ENCODE results near the gene MYBL2. TPM values are rescaled to one million over a fixed set of nuclear protein-coding genes. Genes with fewer than 3 reads are reported as not detected.

MYBL2 gene
- total RNA-seq, 4 donors from 2014 or later = 0.57 to 0.85 (median 0.66) TPM; not detected in 1

DNA sequence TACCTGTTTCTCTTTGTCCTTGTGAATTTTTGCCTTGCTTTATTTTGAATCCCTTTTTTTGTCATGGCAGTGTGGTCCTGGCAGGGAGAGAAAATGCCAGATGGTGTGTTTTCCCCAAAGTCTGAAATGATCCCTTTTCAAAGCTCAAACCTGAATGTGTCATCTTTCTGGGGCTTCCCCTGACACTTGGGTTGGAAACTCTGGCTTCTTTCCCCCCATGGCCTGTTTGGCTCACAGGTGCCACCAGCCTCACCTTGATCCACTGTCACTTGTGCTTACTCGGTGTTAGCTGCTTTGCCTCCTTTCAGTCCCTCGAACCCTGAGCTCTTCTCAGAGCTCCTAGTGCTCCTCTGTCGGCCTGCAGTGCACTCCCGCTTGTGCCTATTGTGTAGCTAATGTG lies 22.3 kb downstream of the MYBL2 start:
- TF ChIP-seq, protein P1, sequence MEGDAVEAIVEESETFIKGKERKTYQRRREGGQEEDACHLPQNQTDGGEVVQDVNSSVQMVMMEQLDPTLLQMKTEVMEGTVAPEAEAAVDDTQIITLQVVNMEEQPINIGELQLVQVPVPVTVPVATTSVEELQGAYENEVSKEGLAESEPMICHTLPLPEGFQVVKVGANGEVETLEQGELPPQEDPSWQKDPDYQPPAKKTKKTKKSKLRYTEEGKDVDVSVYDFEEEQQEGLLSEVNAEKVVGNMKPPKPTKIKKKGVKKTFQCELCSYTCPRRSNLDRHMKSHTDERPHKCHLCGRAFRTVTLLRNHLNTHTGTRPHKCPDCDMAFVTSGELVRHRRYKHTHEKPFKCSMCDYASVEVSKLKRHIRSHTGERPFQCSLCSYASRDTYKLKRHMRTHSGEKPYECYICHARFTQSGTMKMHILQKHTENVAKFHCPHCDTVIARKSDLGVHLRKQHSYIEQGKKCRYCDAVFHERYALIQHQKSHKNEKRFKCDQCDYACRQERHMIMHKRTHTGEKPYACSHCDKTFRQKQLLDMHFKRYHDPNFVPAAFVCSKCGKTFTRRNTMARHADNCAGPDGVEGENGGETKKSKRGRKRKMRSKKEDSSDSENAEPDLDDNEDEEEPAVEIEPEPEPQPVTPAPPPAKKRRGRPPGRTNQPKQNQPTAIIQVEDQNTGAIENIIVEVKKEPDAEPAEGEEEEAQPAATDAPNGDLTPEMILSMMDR (IDR thresholded peaks at IDR 0.05; ENCODE audit: low read depth) = no peak

DNA sequence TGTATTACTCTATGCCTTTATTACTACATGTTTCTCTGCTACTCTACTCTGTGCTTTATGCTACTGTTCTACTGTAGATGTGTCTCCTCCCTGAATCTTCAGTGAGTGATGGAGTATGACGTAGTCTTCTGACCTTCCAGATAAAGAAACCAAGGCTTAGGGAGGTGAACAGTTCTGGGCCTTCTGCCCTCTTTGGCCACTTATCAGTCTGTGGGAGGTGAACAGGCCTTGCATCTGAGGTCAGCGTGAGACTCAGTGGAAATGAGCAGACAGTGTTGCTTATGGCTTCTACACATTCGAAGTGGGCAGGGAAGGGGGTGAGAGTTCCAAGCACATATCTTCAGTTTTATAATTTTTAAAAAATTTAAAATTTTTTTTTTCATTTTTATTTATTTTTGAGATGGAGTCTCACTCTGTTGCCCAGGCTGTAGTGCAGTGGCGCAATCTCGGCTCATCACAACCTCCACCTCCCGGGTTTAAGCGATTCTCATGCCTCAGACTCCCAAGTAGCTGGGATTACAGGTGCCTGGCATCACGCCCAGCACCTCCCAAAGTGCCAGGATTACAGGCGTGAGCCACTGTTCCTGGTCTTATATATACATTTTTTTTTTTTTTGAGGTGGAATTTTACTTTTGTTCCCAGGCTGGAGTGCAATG lies 24.2 kb downstream of the MYBL2 start:
- TF ChIP-seq, protein P1 (IDR thresholded peaks at IDR 0.05; ENCODE audit: low read depth) = no peak

DNA sequence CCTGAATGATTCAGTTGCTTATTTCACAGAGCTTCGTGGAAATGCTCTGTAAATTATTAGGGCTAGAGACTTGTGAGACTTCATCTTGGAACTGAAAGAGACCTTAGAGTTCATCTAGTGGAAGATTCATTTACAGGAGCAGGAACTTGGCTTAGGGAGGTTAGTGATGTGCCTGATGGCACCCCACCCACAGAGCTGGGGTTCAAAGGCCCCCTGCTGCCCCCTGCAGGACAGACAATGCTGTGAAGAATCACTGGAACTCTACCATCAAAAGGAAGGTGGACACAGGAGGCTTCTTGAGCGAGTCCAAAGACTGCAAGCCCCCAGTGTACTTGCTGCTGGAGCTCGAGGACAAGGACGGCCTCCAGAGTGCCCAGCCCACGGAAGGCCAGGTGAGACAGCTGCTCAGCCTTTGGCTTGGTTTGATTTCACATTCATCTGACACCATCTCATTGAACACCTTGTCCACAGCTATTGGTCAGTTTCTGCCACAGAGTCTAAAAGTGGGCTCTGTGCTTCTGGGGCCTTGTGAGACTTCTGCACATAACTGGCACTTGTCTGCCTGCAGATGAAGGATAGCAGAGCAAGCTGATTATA lies 25.1 kb downstream of the MYBL2 start:
- TF ChIP-seq, protein P1 (IDR thresholded peaks at IDR 0.05; ENCODE audit: low read depth) = no peak

DNA sequence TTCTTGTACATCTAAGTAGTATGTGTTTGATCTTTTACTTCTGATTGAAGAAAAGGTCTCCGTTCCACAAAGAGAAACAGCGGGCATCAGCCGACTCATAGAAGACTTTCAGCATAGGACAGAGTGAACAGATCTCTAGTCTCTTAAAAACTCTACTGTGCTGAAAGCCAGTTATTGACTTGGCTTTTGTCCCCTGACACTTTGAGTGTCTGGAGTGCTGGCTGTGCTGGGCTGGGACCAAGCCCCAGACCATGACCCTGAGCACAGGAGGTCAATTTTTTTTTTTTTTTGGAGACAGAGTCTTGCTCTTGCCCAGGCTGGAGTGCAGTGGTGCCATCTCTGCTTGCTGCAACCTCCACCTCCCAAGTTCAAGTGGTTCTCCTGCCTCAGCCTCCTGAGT lies 27.8 kb downstream of the MYBL2 start:
- TF ChIP-seq, protein P1 (IDR thresholded peaks at IDR 0.05; ENCODE audit: low read depth) = no peak

DNA sequence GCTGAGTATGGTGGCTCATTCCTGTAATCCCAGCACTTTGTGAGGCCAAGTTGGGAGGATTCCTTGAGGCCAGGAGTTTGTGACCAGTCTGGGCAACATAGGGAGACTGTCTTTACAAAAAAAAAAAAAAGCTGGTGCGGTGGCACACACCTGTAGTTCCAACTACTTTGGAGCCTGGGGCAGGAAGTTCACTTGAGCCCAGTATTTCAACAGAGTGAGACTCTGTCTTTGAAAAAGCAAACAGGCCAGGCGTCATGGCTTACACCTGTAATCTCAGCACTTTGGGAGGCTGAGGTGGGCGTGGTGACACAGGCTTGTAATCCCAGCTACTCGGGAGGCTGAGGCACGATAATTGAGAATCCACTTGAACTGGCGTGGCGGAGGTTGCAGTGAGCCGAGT lies 28.7 kb downstream of the MYBL2 start:
- TF ChIP-seq, protein P1 (IDR thresholded peaks at IDR 0.05; ENCODE audit: low read depth) = no peak

DNA sequence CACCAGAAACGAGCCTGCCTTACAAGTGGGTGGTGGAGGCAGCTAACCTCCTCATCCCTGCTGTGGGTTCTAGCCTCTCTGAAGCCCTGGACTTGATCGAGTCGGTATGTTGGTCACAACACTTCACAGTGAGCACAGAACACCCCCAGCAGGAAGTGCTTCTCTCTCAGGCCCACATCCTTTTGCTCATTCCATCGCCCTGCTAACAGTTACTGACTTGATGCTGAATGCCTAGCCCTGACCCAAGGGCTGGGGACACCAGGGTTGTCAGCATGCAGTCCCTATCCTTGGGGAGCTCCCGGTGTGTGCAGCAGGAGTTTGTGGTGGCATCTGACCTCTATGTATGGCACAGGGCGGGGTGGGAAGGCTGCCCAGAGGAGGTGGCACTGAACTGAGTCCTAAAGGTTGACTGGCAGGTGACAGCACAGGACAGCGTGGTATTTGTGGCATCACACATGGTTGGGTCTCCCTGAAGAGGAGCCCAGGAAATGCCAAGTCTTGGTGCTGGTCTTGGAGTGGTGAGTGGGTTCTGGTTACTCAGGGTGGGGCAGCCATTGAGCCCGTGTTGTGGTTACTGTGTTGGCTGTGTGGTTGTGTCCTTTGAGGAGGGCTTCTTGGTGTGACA lies 33.1 kb downstream of the MYBL2 start:
- TF ChIP-seq, protein P1 (IDR thresholded peaks at IDR 0.05; ENCODE audit: low read depth) = no peak

DNA sequence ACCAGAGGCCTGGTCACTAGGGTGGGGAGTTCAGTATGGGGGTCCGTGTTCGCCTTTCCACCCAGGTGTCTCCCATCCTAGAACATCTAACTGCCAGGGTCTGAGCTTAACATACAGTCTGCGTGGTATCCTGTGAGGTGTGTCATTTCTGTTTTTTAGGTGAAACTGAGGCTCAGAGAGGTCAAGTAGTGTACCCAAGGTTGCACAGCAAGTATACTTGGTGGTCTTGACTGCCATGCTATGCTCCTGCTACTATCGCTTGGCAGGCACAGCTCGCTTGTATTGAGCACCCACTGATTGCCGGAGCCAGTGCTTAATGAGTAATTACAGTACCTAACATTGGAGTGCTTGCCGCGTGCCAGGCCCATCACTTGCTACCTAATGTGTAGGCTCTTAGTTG lies 33.7 kb downstream of the MYBL2 start:
- TF ChIP-seq, protein P1 (IDR thresholded peaks at IDR 0.05; ENCODE audit: low read depth) = no peak

All from subcutaneous adipose tissue (tissue), 4 donors.